GM20431 (cell line): ENCODE results near the gene TLR1.
"Not testable (repeated sequence)": the region's sequence is repeated elsewhere in the genome, so short reads cannot be mapped to it uniquely, and the experiment has no call there.

Experiments
- in situ Hi-C: fragments of 300-500 bp; cut with MseI, MboI; formaldehyde crosslinking; loops from one replicate; pipeline ENCODE4 v1.15.0; 2020; ENCODE audit warnings: low sequenced_read_pairs; ENCODE audit not compliant: unreplicated experiment

Gene TLR1

DNA sequence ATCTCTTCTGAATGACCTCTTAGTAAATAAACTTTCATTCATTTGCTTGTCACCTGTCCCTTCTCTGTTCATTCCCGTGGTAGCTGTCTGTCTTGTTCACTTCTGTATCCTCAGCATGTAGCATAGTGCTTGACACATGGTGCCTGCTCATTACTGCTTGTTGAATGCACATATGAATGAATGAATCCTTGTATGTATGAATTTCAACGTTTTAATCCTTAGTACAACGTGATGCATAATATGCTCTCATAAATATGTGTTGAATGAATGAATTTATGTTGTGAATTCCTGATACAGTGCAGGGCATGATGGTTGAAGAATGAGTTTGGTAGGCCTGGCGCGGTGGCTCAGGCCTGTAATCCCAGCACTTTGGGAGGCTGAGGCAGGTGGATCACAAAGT is 24.8 kb downstream of the TLR1 start:
- in situ Hi-C loops: no loop called here

DNA sequence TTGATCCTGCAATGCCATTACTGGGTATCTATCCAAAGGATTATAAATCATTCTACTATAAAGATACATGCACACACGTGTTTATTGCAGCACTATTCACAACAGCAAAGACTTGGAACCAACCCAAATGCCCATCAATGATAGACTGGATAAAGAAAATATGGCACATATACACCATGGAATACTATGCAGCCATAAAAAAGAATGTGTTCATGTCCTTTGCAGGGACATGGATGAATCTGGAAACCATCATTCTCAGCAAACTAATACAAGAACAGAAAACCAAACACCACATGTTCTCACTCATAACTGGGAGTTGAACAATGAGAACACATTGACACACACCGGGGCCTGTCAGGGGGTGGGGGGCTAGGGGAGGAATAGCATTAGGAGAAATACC is 26.7 kb downstream of the TLR1 start:
- in situ Hi-C loops: not testable (repeated sequence)

DNA sequence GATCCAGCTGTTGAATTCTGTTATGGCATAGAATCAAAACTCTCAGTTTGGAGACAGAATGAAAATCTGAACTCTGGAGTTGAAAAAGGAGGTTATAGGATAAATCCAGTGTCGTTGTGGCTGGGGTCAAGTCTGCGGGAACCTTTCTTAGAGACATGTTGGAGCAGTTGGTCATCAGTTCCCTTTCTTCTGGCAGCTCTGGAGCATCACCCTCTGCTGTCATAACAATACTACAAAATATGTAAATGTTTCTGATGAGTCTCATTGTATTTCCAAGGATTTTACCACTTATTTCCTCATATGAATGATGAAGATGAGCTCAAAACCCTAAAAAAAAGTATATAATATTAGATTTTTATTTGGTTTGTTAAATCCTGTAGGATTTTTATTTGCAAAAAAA is 29.3 kb downstream of the TLR1 start:
- in situ Hi-C loops: no loop called here

DNA sequence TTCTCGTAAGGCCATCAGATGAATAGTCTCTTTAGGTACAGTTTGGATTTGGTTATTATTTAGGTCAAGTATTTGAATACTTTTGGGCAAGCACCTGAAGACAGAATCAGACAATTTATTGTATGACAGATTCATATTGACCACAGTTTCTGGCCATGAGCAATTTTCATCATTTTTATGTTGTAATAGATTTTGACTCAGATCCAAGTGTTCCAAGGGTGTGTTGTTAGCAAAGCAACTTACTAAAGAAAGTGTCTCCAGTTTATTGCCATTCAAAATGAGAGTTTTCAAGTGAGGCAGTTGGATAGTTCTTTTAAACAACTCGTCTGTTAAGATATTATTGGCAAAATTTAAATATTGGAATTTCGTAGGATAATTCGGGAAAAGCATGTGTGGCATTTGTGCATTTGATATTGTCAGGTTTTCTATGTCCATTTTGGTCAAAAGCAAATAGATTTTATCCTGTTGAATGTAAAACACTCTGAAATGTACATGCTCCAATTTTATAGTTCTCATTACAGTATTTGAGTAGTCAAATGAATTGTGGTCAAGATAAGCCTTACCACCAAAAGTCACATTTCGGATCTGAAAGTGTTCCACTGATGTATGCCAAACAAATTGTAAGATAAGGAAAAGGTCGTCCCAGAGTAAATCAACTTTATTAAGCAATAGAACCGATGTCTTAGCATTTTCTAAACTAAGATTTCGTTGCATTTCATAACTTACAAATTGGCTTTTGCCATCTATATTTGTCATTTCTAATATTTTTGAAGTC is 30.2 kb downstream of the TLR1 start:
- in situ Hi-C loops: loop anchor here (25.0 kb wide), 2 partner anchors 88 to 363 kb away; partner anchors contain the start of genes FAM114A1 and TLR6

DNA sequence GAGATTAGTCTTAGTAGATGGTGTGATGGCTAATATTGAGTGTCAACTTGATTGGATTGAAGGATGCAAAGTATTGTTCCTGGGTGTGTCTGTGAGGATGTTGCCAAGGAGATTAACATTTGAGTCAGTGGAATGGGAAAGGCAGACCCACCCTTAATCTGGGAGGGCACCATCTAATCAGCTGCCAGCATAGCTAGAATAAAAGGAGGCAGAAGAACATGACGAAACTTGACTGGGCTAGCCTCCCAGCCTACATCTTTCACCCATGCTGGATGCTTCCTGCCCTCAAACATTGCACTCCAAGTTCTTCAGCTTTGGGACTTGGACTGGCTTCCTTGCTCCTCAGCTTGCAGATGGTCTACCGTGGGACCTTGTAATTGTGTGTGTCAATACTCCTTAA is 34.3 kb downstream of the TLR1 start:
- in situ Hi-C loops: loop anchor here (25.0 kb wide), 2 partner anchors 92 to 367 kb away; partner anchors contain the start of genes FAM114A1 and TLR6

DNA sequence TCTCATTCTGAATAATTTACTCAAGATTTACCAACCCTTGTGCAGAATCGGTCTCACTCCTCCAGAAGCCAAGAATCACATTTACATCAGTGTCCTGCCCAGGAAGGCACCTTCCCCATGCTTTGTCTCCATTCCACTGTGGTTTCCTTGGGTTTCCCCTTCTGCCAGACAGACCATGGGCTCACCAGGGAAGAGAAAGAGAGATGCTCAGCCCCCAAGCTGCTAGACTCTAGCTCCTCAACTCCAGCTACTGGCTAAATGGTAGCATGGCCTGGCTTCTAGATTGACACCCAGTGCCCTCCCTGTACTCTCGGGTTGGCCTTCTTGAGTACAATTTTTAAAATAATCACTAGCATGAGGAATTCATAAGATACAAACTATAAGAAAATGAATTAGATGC is 34.7 kb downstream of the TLR1 start:
- in situ Hi-C loops: loop anchor here (25.0 kb wide), 2 partner anchors 92 to 367 kb away; partner anchors contain the start of genes FAM114A1 and TLR6

DNA sequence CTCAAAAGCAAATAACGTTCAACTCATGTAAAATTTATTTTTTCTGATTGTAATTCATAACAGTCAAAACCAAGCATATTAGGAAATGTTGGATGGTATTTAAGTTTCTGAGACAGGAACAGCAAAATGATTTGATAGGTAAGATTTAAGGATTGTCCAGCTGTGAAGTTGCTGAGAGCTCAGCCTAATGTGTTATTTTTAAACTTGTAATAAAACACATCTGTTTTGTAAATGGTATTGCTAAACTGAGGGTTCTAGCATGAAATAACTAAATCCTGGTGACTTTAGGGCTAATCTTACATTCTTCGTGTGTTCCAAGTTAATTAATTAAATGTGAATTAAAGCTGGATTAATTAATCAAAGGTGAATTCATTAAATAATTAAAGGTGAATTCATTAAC is 35.1 kb downstream of the TLR1 start:
- in situ Hi-C loops: loop anchor here (25.0 kb wide), 2 partner anchors 93 to 368 kb away; partner anchors contain the start of genes FAM114A1 and TLR6

DNA sequence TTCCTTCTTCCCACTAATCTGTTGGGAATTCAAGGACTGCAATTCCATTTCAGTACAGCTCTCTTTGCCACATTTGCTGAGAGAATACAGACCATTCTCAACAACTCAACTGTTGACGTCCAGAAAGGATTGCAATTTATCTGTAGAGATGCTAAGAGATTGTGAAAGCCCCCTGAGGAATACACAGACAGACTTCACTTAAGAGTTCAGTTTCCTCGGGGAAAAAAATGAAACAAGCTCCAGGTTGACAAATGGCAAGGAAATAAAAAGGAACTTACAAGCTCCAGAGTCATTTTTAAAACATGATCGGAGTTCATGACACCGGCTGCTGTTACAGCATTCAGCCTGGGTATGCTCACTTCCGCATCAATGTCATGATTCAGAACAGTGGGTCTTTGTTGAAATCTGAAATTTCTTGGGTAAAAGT is 35.6 kb downstream of the TLR1 start:
- in situ Hi-C loops: loop anchor here (25.0 kb wide), 2 partner anchors 93 to 368 kb away; partner anchors contain the start of genes FAM114A1 and TLR6

DNA sequence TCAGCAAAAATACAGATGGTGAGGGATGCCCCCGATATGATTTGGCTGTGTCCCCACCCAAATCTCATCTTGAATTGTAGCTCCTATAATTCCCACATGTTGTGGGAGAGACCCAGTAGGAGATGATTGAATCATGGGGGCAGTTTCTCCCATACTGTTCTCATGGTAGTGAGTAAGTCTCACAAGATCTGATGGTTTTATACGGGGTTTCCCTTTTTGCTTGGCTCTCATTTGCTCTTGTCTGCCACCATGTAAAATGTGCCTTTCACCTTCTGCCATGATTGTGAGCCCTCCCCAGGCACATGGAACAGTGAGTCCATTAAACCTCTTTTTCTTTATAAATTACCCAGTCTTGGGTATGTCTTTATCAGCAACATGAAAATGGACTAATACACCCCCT is 37.7 kb downstream of the TLR1 start:
- in situ Hi-C loops: loop anchor here (25.0 kb wide), 2 partner anchors 95 to 370 kb away; partner anchors contain the start of genes FAM114A1 and TLR6

DNA sequence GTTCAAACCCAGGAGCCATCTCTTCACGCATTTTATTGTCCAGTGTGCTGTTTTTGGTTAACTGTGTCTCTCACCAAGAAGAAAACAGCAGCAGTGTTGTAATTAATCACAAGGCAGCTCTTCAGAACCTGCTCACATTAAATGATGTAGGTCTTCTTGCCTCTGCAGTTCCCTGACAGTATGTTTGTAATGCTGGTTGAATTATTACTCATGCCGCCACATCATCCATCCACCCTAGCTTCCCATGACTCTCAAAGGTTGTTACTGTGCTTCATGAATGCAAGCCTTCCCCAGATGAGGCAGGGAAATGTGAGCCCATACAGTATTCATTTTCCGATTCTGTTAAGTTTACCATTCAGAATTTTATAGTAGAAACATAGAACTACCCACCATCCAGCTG is 39.2 kb downstream of the TLR1 start:
- in situ Hi-C loops: loop anchor here (25.0 kb wide), 2 partner anchors 97 to 372 kb away; partner anchors contain the start of genes FAM114A1 and TLR6

DNA sequence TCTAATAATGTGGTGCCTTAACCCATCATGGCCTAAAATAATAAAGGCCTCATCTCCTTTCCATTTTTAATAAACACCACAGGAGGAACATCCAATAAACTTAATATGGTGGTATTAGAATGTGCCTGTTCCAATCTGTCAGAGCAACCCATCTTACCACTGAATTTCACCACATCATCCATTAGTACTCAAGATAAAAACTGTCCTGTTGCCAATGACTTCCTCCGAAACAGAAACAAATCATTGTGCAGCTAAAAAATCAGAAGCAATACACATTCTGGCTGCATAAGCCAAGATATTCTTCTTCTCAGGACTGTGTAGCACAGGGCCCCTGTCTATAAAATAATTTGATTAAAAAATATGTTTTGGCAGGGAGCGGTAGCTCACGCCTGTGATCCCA is 40.3 kb downstream of the TLR1 start:
- in situ Hi-C loops: loop anchor here (25.0 kb wide), 2 partner anchors 98 to 373 kb away; partner anchors contain the start of genes FAM114A1 and TLR6

DNA sequence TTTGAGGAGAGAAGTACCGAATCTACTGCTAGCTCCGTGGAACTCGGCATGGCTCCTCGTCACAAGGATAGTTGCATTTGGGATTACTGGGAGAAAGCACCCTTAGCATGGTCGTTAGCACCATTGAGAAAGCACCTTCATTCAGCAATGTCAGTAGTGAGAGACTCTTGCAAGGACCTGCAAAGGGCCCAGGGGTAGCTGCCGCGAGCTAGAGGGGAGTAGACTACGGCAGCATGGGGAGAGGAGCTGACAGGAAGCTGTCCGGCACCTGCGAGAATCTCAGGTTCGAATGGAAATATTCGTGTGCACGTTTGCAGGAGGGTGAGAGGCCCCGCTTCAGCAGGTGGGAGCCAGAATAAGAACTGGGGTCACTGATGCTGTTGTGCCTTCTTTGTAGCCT is 42.0 kb downstream of the TLR1 start:
- in situ Hi-C loops: loop anchor here (25.0 kb wide), 2 partner anchors 100 to 375 kb away; partner anchors contain the start of genes FAM114A1 and TLR6

DNA sequence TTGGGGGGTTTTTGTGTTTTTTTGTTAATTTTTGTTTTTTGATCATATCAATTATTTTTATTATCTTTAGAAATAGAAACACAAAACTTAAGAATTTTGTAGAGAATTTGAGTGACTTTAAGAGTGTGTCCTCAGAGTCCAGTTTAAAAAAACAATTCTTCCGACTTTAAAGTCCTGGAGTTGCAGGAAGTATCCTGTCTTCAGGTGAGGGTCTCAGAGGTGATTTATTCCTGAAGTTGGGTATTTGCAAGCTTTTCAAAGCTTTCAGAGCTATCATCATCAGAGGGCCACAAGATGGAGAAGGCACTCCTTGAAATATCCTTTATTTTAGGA is 44.8 kb downstream of the TLR1 start:
- in situ Hi-C loops: loop anchor here (25.0 kb wide), 2 partner anchors 103 to 378 kb away; partner anchors contain the start of genes FAM114A1 and TLR6

DNA sequence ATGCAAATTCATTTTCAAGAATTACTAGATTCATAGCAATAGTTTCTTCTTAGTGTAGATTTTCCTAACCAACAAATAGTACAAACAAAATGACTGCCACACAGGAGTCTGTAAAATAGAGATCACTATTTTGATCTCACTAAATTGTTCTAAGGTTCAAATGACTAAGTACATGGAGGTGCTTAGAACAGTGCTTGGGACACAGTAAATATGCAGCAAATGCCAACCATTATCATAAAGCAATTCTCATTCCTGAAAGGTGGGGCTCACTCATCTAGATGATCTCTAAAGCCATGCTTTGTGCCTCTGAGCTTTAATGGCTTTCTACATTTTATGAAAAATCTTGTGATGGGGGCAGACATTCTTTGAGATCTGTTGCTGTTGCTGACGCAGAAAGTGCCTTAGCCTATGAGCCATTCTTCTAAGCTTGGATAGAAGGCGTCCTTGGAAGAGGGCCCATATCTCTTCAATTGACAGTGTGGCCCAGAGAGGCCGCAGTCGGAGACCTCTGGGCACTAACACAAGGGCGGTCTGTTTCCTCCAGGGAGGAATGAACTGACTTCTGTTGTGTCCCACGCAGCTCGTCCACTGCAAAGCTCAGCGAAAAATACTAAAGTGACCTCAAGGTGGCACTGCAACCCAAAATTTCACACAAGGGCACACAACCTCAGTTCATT is 45.3 kb downstream of the TLR1 start:
- in situ Hi-C loops: loop anchor here (25.0 kb wide), 2 partner anchors 103 to 378 kb away; partner anchors contain the start of genes FAM114A1 and TLR6

DNA sequence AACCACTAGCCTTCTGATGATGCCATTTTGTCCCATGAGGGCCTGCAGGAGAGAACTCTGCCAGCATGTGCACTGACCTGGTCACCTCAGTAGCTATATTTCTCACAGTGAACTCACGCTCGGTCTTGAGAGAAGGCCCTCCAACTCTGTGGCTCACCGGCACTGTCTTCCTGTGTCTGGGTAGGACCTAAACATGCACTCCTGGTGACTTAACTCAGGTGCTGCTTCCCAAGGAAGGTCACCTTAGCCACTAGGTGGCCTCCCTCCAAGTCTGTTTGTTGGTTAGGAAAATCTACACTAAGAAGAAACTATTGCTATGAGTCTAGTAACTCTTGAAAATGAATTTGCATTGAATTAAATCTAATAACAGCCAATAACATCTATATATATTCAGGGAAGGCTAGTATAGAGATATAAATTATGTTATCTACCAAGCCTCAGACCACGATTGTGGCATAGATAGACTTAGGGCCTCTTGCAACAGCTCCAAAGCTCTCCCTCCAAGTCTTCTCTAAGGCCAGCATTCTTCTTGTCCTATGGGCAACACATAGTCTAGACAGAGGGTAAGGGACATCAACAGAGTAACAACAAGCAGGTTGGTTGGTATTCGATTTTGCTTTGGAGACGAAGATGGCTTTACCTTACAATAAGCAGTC is 46.5 kb downstream of the TLR1 start:
- in situ Hi-C loops: loop anchor here (25.0 kb wide), 2 partner anchors 104 to 379 kb away; partner anchors contain the start of genes FAM114A1 and TLR6

DNA sequence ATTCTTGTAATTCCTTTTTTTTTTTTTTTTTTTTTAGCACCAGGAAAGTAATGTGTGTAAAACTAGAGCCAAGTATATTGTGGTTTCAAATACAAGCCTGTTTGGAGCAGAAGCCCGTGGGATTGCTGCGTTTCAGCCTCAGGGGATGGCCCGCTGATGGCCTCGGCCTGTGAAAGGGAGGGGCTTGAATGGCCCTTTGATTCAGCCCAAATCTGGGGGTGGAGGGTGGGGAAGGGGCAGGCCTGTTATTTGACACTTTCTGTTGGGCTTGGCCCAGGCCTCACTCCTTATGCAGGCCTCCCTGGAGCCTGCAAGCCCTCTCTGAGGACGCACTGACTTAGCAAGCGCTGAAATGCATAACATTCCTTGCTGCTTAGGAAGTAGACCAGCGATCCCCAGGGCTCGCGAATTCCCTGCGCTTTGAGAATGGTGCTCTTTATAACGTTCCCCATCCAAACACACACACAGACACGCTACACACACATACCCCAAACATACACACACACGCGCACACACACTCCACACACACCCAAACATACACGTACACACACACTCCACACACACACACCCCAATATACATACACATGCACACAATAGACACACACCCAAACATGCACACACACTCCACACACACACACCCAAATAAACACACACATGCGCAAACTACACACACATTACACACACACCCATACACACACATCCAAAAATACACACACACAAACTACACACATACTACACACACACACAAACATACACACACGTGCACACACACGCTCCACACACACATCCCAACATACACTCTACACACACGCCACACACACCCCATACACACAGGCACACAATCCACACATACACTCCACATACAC is 51.4 kb downstream of the TLR1 start:
- in situ Hi-C loops: loop anchor here (25.0 kb wide), 2 partner anchors 109 to 384 kb away; partner anchors contain the start of genes FAM114A1 and TLR6

DNA sequence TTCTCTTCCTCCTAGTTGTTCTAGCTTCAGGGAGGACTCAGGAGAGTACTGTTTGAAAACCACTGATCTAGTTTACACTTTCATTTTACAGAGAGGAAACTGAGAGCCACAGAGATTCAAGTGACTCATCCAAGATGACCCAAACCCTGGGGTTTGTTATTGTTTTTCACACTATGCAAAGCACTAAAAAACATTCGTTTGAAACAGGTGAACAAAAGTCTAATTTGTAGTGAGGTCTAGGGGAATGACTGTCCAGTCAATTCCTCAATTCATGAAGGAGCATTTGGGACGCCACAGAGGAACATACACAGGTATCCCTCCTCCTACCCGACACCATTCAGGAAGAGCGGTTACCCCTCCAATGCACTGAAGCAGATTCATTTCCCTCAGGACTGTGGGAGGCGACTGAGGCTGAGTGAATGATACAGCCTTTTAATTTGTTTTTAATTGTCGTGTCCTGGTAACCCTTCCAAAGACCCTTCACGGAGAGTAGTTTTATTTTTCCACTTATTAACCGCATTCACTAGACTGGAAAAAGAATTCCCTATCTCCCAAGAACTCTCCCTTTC is 52.1 kb downstream of the TLR1 start:
- in situ Hi-C loops: loop anchor here (25.0 kb wide), 2 partner anchors 110 to 385 kb away; partner anchors contain the start of genes FAM114A1 and TLR6

DNA sequence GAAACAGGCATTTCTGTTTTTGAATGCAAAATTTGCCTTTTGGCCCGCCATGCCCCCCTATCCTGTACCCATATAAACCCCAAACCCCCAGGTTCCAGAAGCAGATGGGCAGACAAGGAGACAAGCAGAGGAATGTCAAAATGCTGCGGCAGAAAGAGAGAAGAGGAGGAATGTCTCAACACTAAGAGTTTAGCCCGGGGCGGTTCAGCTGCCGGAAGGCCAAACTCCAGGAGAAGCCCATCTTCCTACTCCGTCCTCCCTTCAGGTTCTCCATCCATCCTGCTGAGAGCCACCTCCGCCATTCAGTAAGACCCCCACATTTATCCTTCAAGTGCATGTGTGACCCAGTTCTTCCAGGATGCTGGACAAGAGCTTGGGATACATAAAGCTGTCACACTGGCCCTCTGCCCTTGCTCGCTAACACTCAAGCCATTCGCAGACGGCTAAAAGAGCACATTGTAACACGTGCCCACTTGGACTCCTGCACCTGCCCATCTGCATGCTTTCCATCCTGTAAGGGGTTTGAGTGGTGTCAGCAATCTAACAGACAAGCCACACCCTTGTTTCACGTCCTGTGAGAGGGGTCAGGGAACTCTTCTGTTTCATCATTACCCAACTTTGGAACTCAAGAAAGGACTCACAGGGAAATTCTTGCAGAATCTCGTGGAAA is 53.1 kb downstream of the TLR1 start:
- in situ Hi-C loops: loop anchor here (25.0 kb wide), 2 partner anchors 111 to 386 kb away; partner anchors contain the start of genes FAM114A1 and TLR6
